ENCODE measurements around the gene FGD4. TPM values are rescaled to one million over a fixed set of nuclear protein-coding genes. Genes with fewer than 3 reads are reported as not detected.

Gene FGD4
- total RNA-seq, 6 donors from 2014 or later, result 44.0 to 78.6 (median 55.5) TPM

GRCh38 chr12:32482226-32482625 lies 82.9 kb downstream of the FGD4 start:
- no peaks in the 10 kb centered on the region for H3K36me3 ChIP-seq
- WGBS, 2 donors, result 49 to 51% methylated on average over 3 of the region's 3 CpGs
- no peak for DNase-seq
- H3K27ac ChIP-seq, result peak overlapping the region; percentile 33 to 82 (median 74)
- no peak overlapping the region for H3K4me3 ChIP-seq
- no peaks in the 10 kb centered on the region for H3K9me3 ChIP-seq
- peak in 1 of 2 donors; percentile 66 for ATAC-seq (ENCODE audit: low FRiP score in 2 of 2)
- peak in 1 of 2 donors; percentile 23 for TF ChIP-seq POLR2AphosphoS5 (IDR thresholded peaks at IDR 0.05)
- TF ChIP-seq EP300 (IDR thresholded peaks at IDR 0.05), result no peak
- peaks cover 11 to 18% (median 13%) of the 10 kb centered on the region in 4 donors for H3K4me1 ChIP-seq
- H3K27me3 ChIP-seq, result no peaks in the 10 kb centered on the region

- Histone ChIP-seq H3K9me3 (no peaks in the 10 kb centered on the region), H3K27ac (peak overlapping the region; percentile 33 to 82 (median 74)), H3K4me1 (peaks cover 9 to 18% (median 12%) of the 10 kb centered on the region in 4 donors), H3K4me3 (no peak overlapping the region), H3K27me3 (no peaks in the 10 kb centered on the region), H3K36me3 (no peaks in the 10 kb centered on the region)
- ATAC-seq (ENCODE audit: low FRiP score in 2 of 2), result peak; percentile 69 to 79
- TF ChIP-seq EP300 (IDR thresholded peaks at IDR 0.05) (no peak), POLR2AphosphoS5 (IDR thresholded peaks at IDR 0.05) (peak; percentile 40 to 42), POLR2A (IDR thresholded peaks at IDR 0.05) (peak in 1 of 4 donors; percentile 49), CTCF (IDR thresholded peaks at IDR 0.05) (no peak)
- peak in 1 of 2 donors; percentile 51 for DNase-seq
These were observed 84.1 kb downstream of the FGD4 start for GRCh38 chr12:32483499-32483898.

- TF ChIP-seq POLR2AphosphoS5 (IDR thresholded peaks at IDR 0.05) (no peak), CTCF (IDR thresholded peaks at IDR 0.05) (no peak), POLR2A (IDR thresholded peaks at IDR 0.05) (no peak), EP300 (IDR thresholded peaks at IDR 0.05) (no peak)
- no peak for DNase-seq
- no peak for ATAC-seq (ENCODE audit: low FRiP score in 2 of 2)
- Histone ChIP-seq H3K9me3 (no peaks in the 10 kb centered on the region), H3K27ac (peak overlapping the region in 3 of 4 donors; percentile 27 to 82 (median 33)), H3K27me3 (no peaks in the 10 kb centered on the region), H3K4me1 (peaks cover 9 to 18% (median 12%) of the 10 kb centered on the region in 4 donors), H3K36me3 (no peaks in the 10 kb centered on the region), H3K4me3 (no peak overlapping the region)
- WGBS, 2 donors, result 55 to 63% methylated on average over 1 of the region's 1 CpG
These were observed 84.6 kb downstream of the FGD4 start for GRCh38 chr12:32483993-32484392.

GRCh38 chr12:32486158-32486557 lies 86.8 kb downstream of the FGD4 start:
- ATAC-seq (ENCODE audit: low FRiP score in 2 of 2), result peak in 1 of 2 donors; percentile 45
- no peaks in the 10 kb centered on the region for H3K36me3 ChIP-seq
- no peaks in the 10 kb centered on the region for H3K9me3 ChIP-seq
- peak overlapping the region in 3 of 4 donors; percentile 6 to 30 (median 17) for H3K4me3 ChIP-seq
- H3K27me3 ChIP-seq, result no peaks in the 10 kb centered on the region
- DNase-seq, result no peak
- TF ChIP-seq EP300 (IDR thresholded peaks at IDR 0.05) (no peak), POLR2AphosphoS5 (IDR thresholded peaks at IDR 0.05) (no peak), POLR2A (IDR thresholded peaks at IDR 0.05) (no peak), CTCF (IDR thresholded peaks at IDR 0.05) (no peak)
- WGBS, 2 donors, result 12% methylated on average over 2 of the region's 2 CpGs
- peaks cover 9 to 18% (median 12%) of the 10 kb centered on the region in 4 donors for H3K4me1 ChIP-seq
- H3K27ac ChIP-seq, result peak overlapping the region; percentile 73 to 85 (median 79)

GRCh38 chr12:32488132-32488531 lies 88.8 kb downstream of the FGD4 start:
- H3K36me3 ChIP-seq, result no peaks in the 10 kb centered on the region
- 69 to 76% methylated on average over 2 of the region's 2 CpGs for WGBS, 2 donors
- no peaks in the 10 kb centered on the region for H3K27me3 ChIP-seq
- no peak for TF ChIP-seq POLR2A (IDR thresholded peaks at IDR 0.05)
- no peak for TF ChIP-seq CTCF (IDR thresholded peaks at IDR 0.05)
- TF ChIP-seq POLR2AphosphoS5 (IDR thresholded peaks at IDR 0.05), result no peak
- TF ChIP-seq EP300 (IDR thresholded peaks at IDR 0.05), result no peak
- H3K4me1 ChIP-seq, result peaks cover 6 to 14% (median 8%) of the 10 kb centered on the region in 4 donors
- H3K9me3 ChIP-seq, result no peaks in the 10 kb centered on the region
- no peak for DNase-seq
- ATAC-seq (ENCODE audit: low FRiP score in 2 of 2), result no peak
- H3K27ac ChIP-seq, result no peak overlapping the region
- peak overlapping the region in 1 of 4 donors; percentile 30 for H3K4me3 ChIP-seq
